Keratinocyte (primary cell): ENCODE measurements around the gene KRI1. TPM values are rescaled to one million over a fixed set of nuclear protein-coding genes. Genes with fewer than 3 reads are reported as not detected.
A peak's percentile ranks its signal among the peaks of the same experiment; 100 is the strongest.

Experiments
- DNase-seq: peaks from one replicate; pipeline ENCODE4 v3.0.0-alpha.2; 2011; ENCODE audit warnings: low read depth, missing footprints, low spot score
- FAIRE-seq: peaks from 2 replicates; lab custom pipeline; 2011; peaks lifted over from hg19 to GRCh38; lab: Jason Lieb, UNC
- H2AFZ ChIP-seq: 2 replicates; pipeline ENCODE4 v1.6.0; 2012; ENCODE audit warnings: low read length, control low read depth, inconsistent platforms; ENCODE audit not compliant: control insufficient read depth
- H3K27ac ChIP-seq: 2 replicates; pipeline ENCODE4 v1.5.1; 2011; ENCODE audit warnings: low read length; ENCODE audit not compliant: control insufficient read depth, insufficient read depth
- H3K27me3 ChIP-seq: 3 replicates; pipeline ENCODE4 v1.6.0; 2011; ENCODE audit warnings: low read length; ENCODE audit not compliant: control insufficient read depth, insufficient read depth; ENCODE audit errors: extremely low read depth
- H3K36me3 ChIP-seq, 2 experiments: 2 replicates in 1 of 2; 3 replicates in 1 of 2; pipeline ENCODE4 v1.5.1; 2011; ENCODE audit warnings: low read length in 2 of 2, mild to moderate bottlenecking in 1 of 2; ENCODE audit not compliant: control insufficient read depth in 2 of 2, insufficient read depth in 2 of 2; ENCODE audit errors: extremely low read depth in 1 of 2
- H3K4me1 ChIP-seq: 3 replicates; pipeline ENCODE4 v1.5.1; 2011; ENCODE audit warnings: low read length; ENCODE audit not compliant: control insufficient read depth, insufficient read depth; ENCODE audit errors: extremely low read depth
- H3K4me2 ChIP-seq: 3 replicates; pipeline ENCODE4 v1.6.0; 2011; ENCODE audit warnings: low read depth, low read length; ENCODE audit not compliant: control insufficient read depth, insufficient read depth; ENCODE audit errors: extremely low read depth
- H3K4me3 ChIP-seq, 3 experiments: fragments of 200-600 bp in 1 of 3; sonication (generic) in 1 of 3; 2 replicates in 2 of 3; 3 replicates in 1 of 3; pipeline ENCODE4 v1.5.1; 2011 to 2016; ENCODE audit warnings: low read length in 3 of 3, mild to moderate bottlenecking in 3 of 3, control low read depth in 2 of 3, inconsistent platforms in 1 of 3, low read depth in 1 of 3, mixed read lengths in 1 of 3, mixed run types in 1 of 3, moderate library complexity in 1 of 3; ENCODE audit not compliant: control insufficient read depth in 2 of 3, insufficient read depth in 2 of 3; ENCODE audit errors: extremely low read depth in 1 of 3
- H3K79me2 ChIP-seq: 2 replicates; pipeline ENCODE4 v1.6.0; 2012; ENCODE audit warnings: low read length; ENCODE audit not compliant: control insufficient read depth, insufficient read depth
- H3K9ac ChIP-seq: 3 replicates; pipeline ENCODE4 v1.6.0; 2011; ENCODE audit warnings: low read length; ENCODE audit not compliant: control insufficient read depth, insufficient read depth; ENCODE audit errors: extremely low read depth
- H3K9me1 ChIP-seq: 3 replicates; pipeline ENCODE4 v1.6.0; 2011; ENCODE audit warnings: low read length; ENCODE audit not compliant: control insufficient read depth, insufficient read depth; ENCODE audit errors: extremely low read depth
- H3K9me3 ChIP-seq: 2 replicates; pipeline ENCODE4 v1.5.1; 2012; ENCODE audit warnings: low read depth, low read length; ENCODE audit not compliant: control insufficient read depth
- H4K20me1 ChIP-seq: 3 replicates; pipeline ENCODE4 v1.6.0; 2011; ENCODE audit warnings: low read length; ENCODE audit not compliant: control insufficient read depth, insufficient read depth; ENCODE audit errors: extremely low read depth
- CTCF ChIP-seq, 3 experiments: IDR thresholded peaks in 1 of 3; conservative IDR thresholded peaks in 1 of 3; optimal IDR thresholded peaks in 1 of 3; 2 replicates in 2 of 3; 3 replicates in 1 of 3; pipeline versions ENCODE3 to v1.5.1; 2011; ENCODE audit warnings: low read length in 3 of 3, mild to moderate bottlenecking in 3 of 3, moderate library complexity in 2 of 3, control low read depth in 1 of 3, inconsistent platforms in 1 of 3; ENCODE audit not compliant: insufficient read depth in 2 of 3; ENCODE audit errors: extremely low read depth in 1 of 3
- EZH2 ChIP-seq: IDR thresholded peaks from one replicate; pipeline ENCODE4 v1.6.1; 2012; ENCODE audit warnings: inconsistent platforms, mild to moderate bottlenecking, low read length, moderate library complexity
- dilution Hi-C: fragments of 300-500 bp; cut with MboI; formaldehyde crosslinking; loops from one replicate; pipeline ENCODE4 v1.7.0; 2020; ENCODE audit warnings: low sequenced_read_pairs; ENCODE audit not compliant: extremely low pct_ligation_motif_present
- polyA plus RNA-seq, 5 experiments: library from polyadenylated mRNA; depleted of rRNA in 3 of 5; stranded (reverse) in 3 of 5; stranded (forward) in 1 of 5; unstranded in 1 of 5; fragments of >200 nt; gene quantifications; 1 replicate in 1 of 5; 2 replicates in 3 of 5; 3 replicates in 1 of 5; pipeline versions ENCODE4 v1.2.1 to v1.2.3, GENCODE V29; 2011 to 2012; ENCODE audit warnings: missing spikeins in 2 of 5, low read depth in 1 of 5, low replicate concordance in 1 of 5

The KRI1 gene
- polyA plus RNA-seq, 1 donor (not counting 4 experiments of a cell fraction or from before 2014, with no cell fraction given): 19.0 TPM

DNA sequence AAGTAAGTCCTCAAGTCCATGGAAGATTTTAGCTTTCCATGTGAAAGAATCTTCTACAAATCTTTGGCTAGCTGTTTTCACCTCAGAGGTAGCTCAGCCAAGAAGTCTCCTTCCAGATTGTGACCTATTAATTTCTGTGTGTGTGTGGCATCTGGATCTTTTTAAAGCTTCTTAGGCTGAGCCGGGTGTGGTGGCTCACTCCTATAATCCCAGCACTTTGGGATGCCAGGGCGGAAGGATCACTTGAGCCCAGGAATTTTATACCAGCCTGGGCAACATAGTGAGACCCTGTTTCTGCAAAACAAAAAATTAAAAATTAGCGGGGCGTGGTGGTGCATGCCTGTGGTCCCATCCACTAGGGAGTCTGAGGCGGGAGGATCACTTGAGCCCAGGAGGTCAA, 46.1 kb upstream of the KRI1 start:
- dilution Hi-C loops: no loop called here
- Histone ChIP-seq H3K36me3 (no peaks in the 10 kb centered on the region), H3K9ac (no peak overlapping the region), H4K20me1 (no peaks in the 10 kb centered on the region), H3K9me1 (no peaks in the 10 kb centered on the region), H3K79me2 (no peaks in the 10 kb centered on the region), H3K9me3 (no peaks in the 10 kb centered on the region), H3K4me1 (peaks cover 9% of the 10 kb centered on the region), H2AFZ (no peak overlapping the region), H3K27me3 (no peaks in the 10 kb centered on the region), H3K4me2 (no peak overlapping the region), H3K27ac (no peak overlapping the region), H3K4me3 (no peak overlapping the region)
- DNase-seq: no peak
- TF ChIP-seq CTCF (optimal IDR thresholded peaks at IDR 0.05 in 1 of 3, IDR thresholded peaks at IDR 0.05 in 1 of 3, conservative IDR thresholded peaks at IDR 0.05 in 1 of 3; ENCODE audit: extremely low read depth in 1 of 3, insufficient read depth in 2 of 3, low read length in 3 of 3) (no peak), EZH2 (no peak)
- FAIRE-seq: no peak

GRCh38 chr19:10604460-10604980, 38.7 kb upstream of the KRI1 start:
- FAIRE-seq (peak; percentile 92), DNase-seq (no peak)
- H3K27ac ChIP-seq: peak overlapping the region; percentile 56
- H4K20me1 ChIP-seq: no peaks in the 10 kb centered on the region
- H3K9me1 ChIP-seq: peaks cover 3% of the 10 kb centered on the region
- dilution Hi-C loops: no loop called here
- H3K9ac ChIP-seq: no peak overlapping the region
- no peaks in the 10 kb centered on the region for H3K36me3 ChIP-seq
- peak overlapping the region; percentile 48 for H2AFZ ChIP-seq
- H3K4me2 ChIP-seq: peak overlapping the region; percentile 95
- H3K9me3 ChIP-seq: no peaks in the 10 kb centered on the region
- TF ChIP-seq CTCF (optimal IDR thresholded peaks at IDR 0.05 in 1 of 3, IDR thresholded peaks at IDR 0.05 in 1 of 3, conservative IDR thresholded peaks at IDR 0.05 in 1 of 3; ENCODE audit: extremely low read depth in 1 of 3, insufficient read depth in 2 of 3, low read length in 3 of 3) (no peak), EZH2 (no peak)
- H3K4me3 ChIP-seq: peak overlapping the region in 2 of 3 experiments; percentile 5 to 15
- H3K4me1 ChIP-seq: peaks cover 23% of the 10 kb centered on the region
- no peaks in the 10 kb centered on the region for H3K27me3 ChIP-seq
- peaks cover 2% of the 10 kb centered on the region for H3K79me2 ChIP-seq
